NCI-H2029 treated with DMSO at 0.1 percent for 48 hours (cell line): ENCODE results near the gene ATXN7L3.
A peak's percentile ranks its signal among the peaks of the same experiment; 100 is the strongest.
"Not testable (repeated sequence)": the region's sequence is repeated elsewhere in the genome, so short reads cannot be mapped to it uniquely, and the experiment has no call there.

Experiments used
- DNase-seq: peaks from one replicate; lab custom pipeline; 2025; lab: John Stamatoyannopoulos, UW

Gene ATXN7L3, protein sequence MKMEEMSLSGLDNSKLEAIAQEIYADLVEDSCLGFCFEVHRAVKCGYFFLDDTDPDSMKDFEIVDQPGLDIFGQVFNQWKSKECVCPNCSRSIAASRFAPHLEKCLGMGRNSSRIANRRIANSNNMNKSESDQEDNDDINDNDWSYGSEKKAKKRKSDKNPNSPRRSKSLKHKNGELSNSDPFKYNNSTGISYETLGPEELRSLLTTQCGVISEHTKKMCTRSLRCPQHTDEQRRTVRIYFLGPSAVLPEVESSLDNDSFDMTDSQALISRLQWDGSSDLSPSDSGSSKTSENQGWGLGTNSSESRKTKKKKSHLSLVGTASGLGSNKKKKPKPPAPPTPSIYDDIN

DNA sequence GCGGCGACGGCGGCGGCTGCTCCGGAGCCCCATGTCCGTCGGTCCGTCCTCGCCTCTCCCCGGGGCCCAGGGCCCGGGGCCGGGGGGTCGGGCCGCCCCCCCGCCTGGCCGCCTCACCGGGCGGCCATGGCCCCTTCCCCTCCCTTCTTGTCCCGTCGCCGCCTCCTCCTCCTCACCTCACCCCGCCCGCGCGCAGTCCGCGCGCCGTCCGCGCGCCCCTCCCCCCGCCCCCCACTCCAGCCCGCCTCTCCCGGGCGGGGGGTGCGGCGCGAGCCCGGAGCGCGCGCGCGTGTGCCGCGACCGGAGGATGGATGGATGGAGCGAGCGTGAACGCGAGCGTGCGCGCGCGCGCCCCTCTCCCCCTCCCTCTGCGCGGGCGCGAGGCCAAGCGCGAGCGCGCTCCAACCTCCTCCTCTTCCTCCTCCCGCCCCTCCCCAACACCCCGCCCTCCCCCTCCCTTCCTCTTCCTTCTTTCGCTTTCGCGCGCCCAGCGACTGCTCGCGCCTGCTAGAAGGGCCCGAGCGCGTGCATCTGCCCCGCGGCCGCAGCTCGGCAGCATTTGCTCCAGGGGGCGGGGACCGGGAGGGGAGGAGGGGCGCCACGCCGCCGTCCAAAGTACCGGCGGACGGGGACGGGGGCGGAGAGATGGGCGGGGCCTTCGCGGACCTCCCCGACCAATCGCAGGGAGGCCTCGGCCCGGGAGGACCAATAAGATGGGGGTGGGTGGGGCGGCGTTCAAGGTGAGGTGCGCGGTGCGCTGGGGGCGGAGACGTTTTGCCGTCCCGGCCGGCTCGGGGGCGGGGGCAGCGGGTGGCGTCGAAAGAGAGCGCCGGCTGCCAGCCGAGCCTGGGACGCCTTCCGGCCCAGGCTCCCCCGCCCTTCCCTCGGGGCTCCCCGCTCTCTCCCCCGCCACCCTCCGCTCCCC is at the start of gene ATXN7L3:
TSS of gene ATXN7L3 (minus strand) at position 332 of the 925 bp plus-strand sequence. CDS start 1,814 bp downstream, outside the sequence.
- peak; percentile 64 for DNase-seq

GRCh38 chr17:44247876-44248736 is 48.4 kb upstream of the ATXN7L3 start:
- DNase-seq: no peak

- no peak for DNase-seq
These were observed 47.8 kb upstream of the ATXN7L3 start for GRCh38 chr17:44247440-44247841.

DNA sequence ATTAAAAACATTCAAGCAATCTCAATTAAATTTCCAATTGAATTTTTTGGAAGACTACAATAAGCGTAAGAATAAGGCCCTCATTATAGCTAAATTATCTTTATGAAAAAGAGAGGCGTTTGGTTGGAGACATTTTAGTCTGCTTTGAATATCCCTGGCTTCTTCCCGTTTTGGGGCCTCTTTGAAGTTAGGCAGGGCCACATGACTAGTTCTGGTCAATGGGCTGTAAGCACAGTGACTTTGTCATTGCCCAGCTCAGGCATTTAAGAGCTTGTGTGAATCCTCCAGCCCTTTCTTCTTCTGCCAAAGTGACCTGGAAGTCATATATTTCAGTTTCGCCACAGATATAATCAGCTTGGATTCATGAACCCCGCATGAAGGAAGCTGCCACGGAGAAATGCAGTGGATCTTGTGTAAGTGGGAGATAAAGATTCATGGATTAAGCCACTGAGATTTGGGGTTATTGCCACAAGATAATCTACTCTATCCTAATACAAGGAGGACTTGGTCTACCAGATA is 41.5 kb upstream of the ATXN7L3 start:
- no peak for DNase-seq

DNA sequence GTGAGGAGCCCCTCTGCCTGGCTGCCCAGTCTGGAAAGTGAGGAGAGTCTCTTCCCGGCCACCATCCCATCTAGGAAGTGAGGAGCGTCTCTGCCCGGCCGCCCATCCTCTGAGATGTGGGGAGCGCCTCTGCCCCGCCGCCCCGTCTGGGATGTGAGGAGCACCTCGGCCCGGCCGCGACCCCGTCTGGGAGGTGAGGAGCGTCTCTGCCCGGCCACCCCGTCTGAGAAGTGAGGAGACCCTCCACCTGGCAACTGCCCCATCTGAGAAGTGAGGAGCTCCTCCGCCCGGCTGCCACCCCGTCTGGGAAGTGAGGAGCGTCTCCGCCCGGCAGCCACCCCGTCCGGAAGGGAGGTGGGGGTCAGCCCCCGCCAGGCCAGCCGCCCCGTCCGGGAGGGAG is 38.2 kb upstream of the ATXN7L3 start:
- DNase-seq: not testable (repeated sequence)

DNA sequence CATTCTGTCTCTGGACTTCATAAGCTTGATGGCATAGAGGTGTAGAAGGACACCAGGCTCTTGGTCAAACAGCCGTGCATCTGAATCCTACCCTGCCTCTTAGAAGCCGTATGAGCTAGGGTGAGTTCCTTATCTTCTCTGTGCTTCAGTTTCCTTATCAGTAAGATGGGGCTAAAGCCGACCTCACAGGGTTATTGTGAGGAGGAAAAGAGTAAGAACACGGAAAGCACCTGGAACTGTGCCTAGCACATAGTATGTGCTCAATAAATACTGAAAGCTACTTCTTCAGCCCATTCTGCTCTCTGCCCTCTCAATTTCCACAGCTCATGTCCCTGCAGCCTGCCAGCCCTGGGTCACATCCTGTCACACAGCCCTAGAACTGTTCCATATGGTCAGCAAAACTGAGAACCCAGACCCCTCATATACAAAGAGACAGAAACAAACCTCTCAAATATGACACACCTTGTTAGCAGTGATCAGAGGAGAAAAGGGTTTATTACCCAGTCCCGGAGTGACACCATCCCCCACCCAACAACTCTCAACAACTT is 36.8 kb upstream of the ATXN7L3 start:
- no peak for DNase-seq

DNA sequence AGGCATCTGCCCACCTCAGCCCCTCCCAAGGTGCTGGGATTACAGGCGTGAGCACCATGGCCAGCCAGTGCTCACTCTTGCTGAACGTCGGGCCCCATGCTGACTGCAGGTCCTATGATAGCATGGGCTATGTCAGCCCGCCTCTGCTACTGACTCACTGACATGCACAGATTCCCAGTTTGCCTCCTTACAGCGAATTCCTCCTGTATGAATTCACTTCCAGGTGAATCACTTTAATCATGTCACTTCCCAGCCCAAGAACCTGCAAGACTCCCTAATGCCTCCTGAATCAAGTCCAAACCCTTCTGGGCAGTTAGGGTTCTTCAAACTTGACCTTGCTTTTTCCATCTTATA is 35.9 kb upstream of the ATXN7L3 start:
- no peak for DNase-seq

GRCh38 chr17:44233582-44233981 is 33.9 kb upstream of the ATXN7L3 start:
- DNase-seq: no peak

DNA sequence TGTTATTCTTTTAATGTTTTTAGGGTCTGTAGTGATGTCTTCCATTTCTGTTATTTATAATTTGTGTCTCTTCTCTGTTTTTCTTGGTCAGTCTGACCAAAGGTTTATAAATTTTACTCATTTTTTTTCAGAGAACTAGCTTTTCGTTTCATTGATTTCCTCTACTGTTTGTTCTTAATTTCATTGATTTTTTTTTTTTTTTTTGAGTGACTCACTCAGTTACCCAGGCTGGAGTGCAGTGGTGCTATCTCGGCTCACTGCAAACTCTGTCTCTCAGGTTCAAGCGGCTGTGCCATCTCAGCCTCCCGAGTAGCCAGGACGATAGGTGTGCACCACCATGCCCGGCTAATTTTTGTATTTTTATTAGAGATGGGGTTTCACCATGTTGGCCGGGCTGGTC is 32.4 kb upstream of the ATXN7L3 start:
- DNase-seq: no peak

DNA sequence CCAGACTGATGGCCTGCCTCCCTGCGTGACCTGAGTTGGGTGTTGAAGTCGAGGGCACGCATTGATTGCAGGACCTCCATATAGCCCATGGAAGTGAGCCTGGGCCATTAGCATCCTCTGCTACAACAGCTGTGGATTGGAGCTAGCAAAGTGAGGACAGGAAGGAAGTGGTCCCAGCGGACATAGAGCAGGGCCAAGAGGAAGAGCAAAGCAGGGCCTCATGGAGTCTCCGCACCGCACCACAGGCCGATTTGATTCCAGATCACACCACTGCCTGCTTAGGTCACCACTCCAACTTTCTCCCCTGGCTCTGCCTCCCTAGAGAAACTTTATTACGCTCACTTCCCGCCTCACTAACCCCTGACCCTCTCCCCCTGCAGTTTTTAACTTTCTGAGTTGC is 30.5 kb upstream of the ATXN7L3 start:
- DNase-seq: no peak

DNA sequence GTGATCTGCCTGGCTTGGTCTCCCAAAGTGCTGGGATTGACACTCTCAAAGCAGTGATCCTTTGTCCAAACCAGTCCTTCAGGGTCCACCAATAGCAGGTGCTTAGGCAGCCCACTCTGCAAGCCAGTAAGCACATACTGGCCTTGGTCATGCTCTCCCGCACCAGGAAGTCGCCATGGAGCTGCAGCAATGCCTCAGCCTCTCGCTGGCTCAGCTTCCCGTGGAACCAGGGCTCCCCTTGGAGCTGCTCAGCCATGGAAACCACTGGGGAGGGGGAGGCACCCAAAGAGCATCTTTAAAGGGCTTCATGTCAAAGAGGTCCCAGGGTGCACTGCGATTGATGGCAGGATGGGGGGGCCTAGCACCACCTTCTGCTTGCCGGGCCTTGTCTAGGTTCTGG is 29.4 kb upstream of the ATXN7L3 start:
- DNase-seq: no peak

DNA sequence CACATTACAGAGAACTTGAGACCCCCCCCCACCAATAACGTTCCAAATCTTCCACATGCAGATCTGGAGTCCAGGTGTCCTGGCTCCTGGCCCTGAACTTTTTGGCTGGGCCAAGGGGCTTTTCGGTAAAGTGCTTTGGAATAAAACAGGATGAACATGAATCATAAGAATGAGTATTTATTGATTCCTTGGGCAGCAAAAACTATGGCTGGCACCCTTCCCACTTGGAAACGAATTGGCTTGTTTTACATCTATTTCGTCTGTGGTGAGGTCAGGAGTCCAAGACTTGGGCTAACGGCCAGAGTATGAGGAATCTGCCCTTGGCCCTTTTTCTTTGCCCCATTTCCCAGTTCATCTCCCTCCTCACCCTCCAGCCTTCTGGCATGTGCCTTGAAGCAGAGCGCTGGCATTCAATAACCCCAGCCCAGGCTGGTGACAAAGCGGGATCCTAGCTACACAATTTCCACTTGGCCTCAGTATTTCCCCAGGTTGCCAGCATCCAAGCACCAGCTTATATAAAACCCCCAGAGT is 23.9 kb upstream of the ATXN7L3 start:
- no peak for DNase-seq

GRCh38 chr17:44222112-44222869 is 22.6 kb upstream of the ATXN7L3 start:
- peak; percentile 39 for DNase-seq

DNA sequence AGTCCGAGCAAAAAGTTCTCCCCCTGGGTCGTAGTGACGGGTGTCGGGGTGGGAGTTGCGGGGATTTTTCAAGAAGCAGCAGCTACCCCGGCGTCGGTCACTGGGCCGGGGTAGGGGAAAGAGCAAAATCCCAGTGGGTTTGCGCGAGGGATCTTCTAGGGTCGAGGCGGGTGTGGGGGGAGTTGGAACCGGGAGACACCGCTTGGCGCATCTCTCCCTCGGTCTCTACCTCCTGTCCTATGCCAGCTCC is 22.1 kb upstream of the ATXN7L3 start:
- no peak for DNase-seq

DNA sequence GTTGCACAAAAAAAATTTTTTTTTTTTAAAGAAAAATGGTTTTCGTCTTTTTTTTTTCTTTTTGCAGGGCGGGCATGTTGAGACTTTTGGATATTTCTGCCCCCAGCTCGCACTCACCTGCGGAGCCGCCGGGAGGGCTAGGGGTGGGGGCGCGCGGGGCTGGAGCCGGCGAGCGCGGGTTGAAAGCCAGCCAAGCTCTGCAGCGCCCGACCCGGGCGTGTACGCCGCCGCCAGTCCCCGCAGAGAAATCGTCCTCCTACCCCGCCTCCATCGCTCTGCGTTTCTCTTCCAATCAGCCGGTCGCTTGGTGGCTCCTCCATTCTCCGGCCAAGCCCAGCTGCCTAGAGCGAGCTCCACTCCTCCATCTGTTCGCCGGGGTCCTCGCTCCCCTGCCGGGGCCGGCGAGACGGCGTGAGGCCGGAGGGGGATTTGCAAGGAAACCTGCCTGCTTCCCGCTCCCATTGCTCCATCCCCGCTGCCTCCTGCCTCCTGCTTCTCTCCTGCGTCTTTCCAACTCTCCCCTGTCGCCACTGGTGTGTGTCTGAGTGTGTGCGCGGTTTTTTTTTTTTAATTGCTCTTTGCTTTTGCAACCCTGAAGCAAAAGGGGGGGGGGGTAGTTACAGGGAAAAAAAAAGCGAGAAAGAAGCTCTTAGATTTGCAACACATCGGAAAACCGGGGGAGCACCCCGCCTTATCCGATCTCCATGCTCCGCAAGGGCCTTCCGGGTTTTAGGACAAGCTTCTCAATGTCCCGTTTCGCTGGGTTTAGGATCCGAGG is 21.6 kb upstream of the ATXN7L3 start:
- DNase-seq: peak; percentile 45

DNA sequence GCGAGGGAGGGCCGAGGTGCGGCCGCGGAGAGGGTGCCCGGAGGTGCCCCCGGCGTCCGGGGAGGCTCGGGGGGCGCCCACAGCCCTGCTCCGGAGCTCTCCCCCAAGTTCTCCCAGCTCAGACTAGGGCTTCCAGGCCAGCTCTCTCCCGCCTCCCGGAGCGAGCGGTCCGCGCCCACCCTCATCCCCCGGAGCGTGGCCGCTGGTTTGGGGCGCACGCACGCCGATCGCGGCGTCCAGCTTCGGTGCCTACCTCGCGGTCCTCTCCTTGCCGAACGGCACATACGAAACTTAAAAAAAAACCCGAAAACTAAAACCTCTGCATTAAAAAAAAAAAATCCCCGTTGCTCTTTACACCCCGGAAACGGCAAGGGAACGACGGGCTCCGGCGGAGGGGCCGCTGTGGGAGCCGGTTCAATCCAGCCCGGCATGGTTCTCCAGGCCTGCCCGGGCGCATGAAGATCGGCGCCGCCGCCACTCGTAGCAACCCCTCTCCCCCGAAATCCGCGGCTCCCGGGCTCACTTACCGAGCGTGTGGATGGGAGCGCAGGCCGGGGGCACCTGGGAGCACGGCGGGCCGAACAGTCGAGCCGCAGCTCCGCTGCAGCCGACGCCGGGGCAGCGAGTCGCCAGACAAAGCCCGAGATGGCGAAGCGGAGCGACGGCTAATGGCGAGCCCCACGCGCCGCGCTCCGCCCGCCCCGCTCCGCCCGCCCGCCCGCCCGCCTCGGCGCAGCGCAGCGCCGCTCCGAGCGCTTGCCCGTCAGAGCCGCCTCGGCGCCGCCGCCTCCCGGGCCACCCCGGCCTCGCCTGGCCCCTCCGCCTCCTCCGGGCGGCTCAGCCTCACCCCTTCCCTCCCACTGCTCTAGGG is 20.8 kb upstream of the ATXN7L3 start:
- no peak for DNase-seq

GRCh38 chr17:44219616-44220212 is 20.0 kb upstream of the ATXN7L3 start, which contains the start of gene UBTF:
Gene UBTF, minus strand, starts transcription at chr17:44219675. Its CDS starts 1,446 bp downstream, at chr17:44218229.
- no peak for DNase-seq

DNA sequence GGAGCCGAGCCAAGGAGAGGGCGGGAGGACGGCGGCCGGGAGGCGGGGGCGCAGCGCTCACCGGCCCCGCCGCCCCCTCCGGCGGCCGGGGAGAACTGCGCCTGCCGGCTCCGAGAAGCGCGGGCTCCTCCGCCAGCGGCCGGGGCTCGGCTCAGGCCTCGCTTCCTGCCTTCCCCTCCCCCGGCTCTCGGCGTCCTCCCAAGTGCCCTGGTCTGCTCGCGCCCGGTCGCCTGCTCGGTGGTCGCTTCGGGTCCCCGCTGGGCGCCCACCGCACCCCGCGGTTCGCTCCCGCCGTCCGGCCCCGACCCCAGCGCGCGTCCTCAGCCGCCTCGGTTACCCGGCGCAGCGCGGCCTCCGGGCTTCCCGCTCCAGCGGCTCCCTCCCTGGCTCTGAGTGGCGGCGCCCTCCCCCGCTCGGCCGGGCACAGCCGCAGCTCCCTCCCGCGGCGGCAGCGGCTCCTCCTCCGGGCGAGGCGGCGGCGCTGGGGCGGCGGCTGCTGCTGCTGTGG is 19.5 kb upstream of the ATXN7L3 start:
- DNase-seq: no peak
